Right lobe of liver (tissue), 6 donors: ENCODE measurements around the gene FOSB. TPM values are rescaled to one million over a fixed set of nuclear protein-coding genes. Genes with fewer than 3 reads are reported as not detected.

Experiments
- ATAC-seq, 4 donors: fragments of 200-7000 bp; cut with Tn5 transposase; one replicate each; pipeline ENCODE4 v1.9.1; 2020; ENCODE audit warnings: mild to moderate bottlenecking in 4 of 4, moderate library complexity in 4 of 4
- DNase-seq, 3 donors: peaks; one replicate each; pipeline ENCODE4 v3.0.0-alpha.2; 2020
- H3K27ac ChIP-seq, 3 donors: fragments of 200-600 bp; one replicate each; pipeline ENCODE4 v1.8.0; 2022
- H3K27me3 ChIP-seq, 2 donors: fragments of 200-600 bp; one replicate each; pipeline ENCODE4 v1.8.0; 2022
- H3K36me3 ChIP-seq, 4 donors: fragments of 200-600 bp; sonication (generic) in 1 of 4; one replicate each; pipeline versions ENCODE4 v1.5.1 to v1.8.0; 2017 to 2022; ENCODE audit warnings: control low read depth in 1 of 4
- H3K4me1 ChIP-seq, 4 donors: fragments of 200-600 bp; sonication (generic) in 1 of 4; one replicate each; pipeline versions ENCODE4 v1.5.1 to v1.8.0; 2017 to 2022; ENCODE audit warnings: control low read depth in 1 of 4
- H3K4me3 ChIP-seq, 3 donors: fragments of 200-600 bp; one replicate each; pipeline ENCODE4 v1.8.0; 2022
- H3K9me3 ChIP-seq, 4 donors: fragments of 200-600 bp; sonication (generic) in 1 of 4; one replicate each; pipeline versions ENCODE4 v1.5.1 to v1.8.0; 2017 to 2022; ENCODE audit warnings: control low read depth in 1 of 4
- POLR2A ChIP-seq: fragments of 450-650 bp; IDR thresholded peaks from one replicate; pipeline ENCODE4 v1.6.1; 2017; ENCODE audit warnings: antibody characterized with exemption, mild to moderate bottlenecking
- WGBS: methylation state at CpG from one replicate; pipeline ENCODE4 v1.1.6; 2018; ENCODE audit warnings: low coverage, low lambda C conversion rate; ENCODE audit not compliant: insufficient coverage; ENCODE audit errors: missing lambda C conversion rate; 5-methylcytosine and 5-hydroxymethylcytosine counted together
- intact Hi-C, 2 donors: fragments of 100-400 bp; cut with DNase I; formaldehyde crosslinking; loops; one replicate each; pipeline versions ENCODE4 v1.11.2 to v1.14.1; 2022
- total RNA-seq, 6 experiments: library from RNA; depleted of rRNA in 2 of 6; stranded (reverse); fragments of >200 nt in 2 of 6; fragmentation: NEBNext Ultra II Directional in 3 of 6; extraction: Animal tissue kit (Norgen Biotek cat#: 25700) in 3 of 6; gene quantifications; one replicate each; pipeline versions ENCODE4 v1.1.0 to v1.2.4, GENCODE V29; 2016 to 2023
- TF ChIP-seq, protein P1 (sequence below), 4 donors: fragments of 200-600 bp in 3 of 4; fragments of 450-650 bp in 1 of 4; IDR thresholded peaks; one replicate each; pipeline versions ENCODE4 v1.5.1 to v1.8.0; 2016 to 2022; ENCODE audit warnings: antibody characterized with exemption in 4 of 4, mild to moderate bottlenecking in 2 of 4
- donor health status: DM: no; HTN: yes; CAD: no.
- donor health status: DM: no; HTN: no; CAD: no.
- donor health status: DM: no; HTN: no; CAD: no.
- donor health status: DM: no; HTN: yes; CAD: no.
- donor health status: DM: no; HTN: yes; CAD: no.

Gene FOSB
- total RNA-seq, 6 experiments from 2014 or later: 0.19 to 1.2 (median 0.44) TPM

DNA sequence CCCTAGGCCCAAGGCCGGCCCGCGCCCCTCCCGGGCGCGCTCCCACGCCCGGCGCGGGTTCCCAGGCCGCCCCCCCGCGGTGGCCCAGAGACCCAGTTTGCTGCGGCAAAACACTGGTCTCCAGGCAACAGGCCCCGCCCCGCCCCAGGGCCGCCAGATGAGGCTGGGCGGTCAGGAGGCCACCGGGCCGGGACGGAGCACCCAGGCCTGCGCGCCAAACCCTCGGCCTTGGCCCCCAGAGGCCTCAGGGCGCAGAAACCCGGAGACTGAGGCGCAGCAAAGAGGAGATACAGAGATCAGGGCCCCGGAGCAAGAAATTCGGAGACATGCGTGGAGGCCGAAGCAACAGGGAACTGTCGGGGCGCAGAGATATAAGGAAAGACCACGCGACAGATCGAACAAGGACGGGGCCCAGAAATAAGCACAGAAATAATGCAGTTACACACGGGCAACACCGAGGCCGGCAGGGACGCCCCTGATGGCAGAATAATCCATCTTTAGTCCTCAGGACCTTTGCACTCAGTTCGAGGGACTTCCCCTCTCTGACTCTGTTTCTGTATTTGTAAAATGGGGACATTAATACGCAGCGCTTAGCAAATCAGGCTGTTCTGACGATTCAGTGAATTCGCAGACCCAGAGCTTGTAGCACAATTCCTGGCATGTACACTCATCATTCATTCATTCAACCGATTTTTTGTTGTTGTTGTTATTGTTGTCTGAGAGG lies 23.3 kb upstream of the FOSB start:
- DNase-seq: peak; percentile 96 to 98 (median 97)
- no peaks in the 10 kb centered on the region for H3K27me3 ChIP-seq
- no peaks in the 10 kb centered on the region for H3K36me3 ChIP-seq
- H3K4me3 ChIP-seq: peak overlapping the region; percentile 35 to 46 (median 39)
- no peaks in the 10 kb centered on the region for H3K9me3 ChIP-seq
- peak; percentile 73 to 84 (median 82) for ATAC-seq
- 7% methylated on average over 39 of the region's 47 CpGs for WGBS
- peak overlapping the region; percentile 64 to 72 (median 65) for H3K27ac ChIP-seq
- intact Hi-C loops: loop anchor here in 1 of 2 donors (5.0 kb wide), 1 partner anchor 33 kb away; no protein-coding TSS in a partner anchor
- peaks cover 0 to 13% (median 6%) of the 10 kb centered on the region in 4 donors for H3K4me1 ChIP-seq
- peak; percentile 12 for TF ChIP-seq POLR2A
- TF ChIP-seq, protein P1, sequence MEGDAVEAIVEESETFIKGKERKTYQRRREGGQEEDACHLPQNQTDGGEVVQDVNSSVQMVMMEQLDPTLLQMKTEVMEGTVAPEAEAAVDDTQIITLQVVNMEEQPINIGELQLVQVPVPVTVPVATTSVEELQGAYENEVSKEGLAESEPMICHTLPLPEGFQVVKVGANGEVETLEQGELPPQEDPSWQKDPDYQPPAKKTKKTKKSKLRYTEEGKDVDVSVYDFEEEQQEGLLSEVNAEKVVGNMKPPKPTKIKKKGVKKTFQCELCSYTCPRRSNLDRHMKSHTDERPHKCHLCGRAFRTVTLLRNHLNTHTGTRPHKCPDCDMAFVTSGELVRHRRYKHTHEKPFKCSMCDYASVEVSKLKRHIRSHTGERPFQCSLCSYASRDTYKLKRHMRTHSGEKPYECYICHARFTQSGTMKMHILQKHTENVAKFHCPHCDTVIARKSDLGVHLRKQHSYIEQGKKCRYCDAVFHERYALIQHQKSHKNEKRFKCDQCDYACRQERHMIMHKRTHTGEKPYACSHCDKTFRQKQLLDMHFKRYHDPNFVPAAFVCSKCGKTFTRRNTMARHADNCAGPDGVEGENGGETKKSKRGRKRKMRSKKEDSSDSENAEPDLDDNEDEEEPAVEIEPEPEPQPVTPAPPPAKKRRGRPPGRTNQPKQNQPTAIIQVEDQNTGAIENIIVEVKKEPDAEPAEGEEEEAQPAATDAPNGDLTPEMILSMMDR (IDR thresholded peaks at IDR 0.05): no peak

GRCh38 chr19:45445139-45445538 lies 22.7 kb upstream of the FOSB start:
- 83% methylated on average over 4 of the region's 4 CpGs for WGBS
- no peak for DNase-seq
- intact Hi-C loops: no loop called here
- ATAC-seq: no peak
- H3K9me3 ChIP-seq: no peaks in the 10 kb centered on the region
- no peak overlapping the region for H3K27ac ChIP-seq
- no peak for TF ChIP-seq POLR2A
- TF ChIP-seq, protein P1 (IDR thresholded peaks at IDR 0.05): no peak
- no peaks in the 10 kb centered on the region for H3K36me3 ChIP-seq
- H3K4me1 ChIP-seq: peaks cover 0 to 13% (median 6%) of the 10 kb centered on the region in 4 donors
- H3K4me3 ChIP-seq: no peak overlapping the region
- H3K27me3 ChIP-seq: no peaks in the 10 kb centered on the region

- Histone ChIP-seq H3K27ac (no peak overlapping the region), H3K9me3 (no peaks in the 10 kb centered on the region), H3K4me1 (peaks cover 0 to 13% (median 8%) of the 10 kb centered on the region in 4 donors), H3K27me3 (no peaks in the 10 kb centered on the region), H3K4me3 (no peak overlapping the region), H3K36me3 (no peaks in the 10 kb centered on the region)
- intact Hi-C loops: no loop called here
- WGBS: 0% methylated on average over 1 of the region's 6 CpGs
- ATAC-seq (no peak), DNase-seq (no peak)
- TF ChIP-seq POLR2A: no peak
- TF ChIP-seq, protein P1 (IDR thresholded peaks at IDR 0.05): peak in 3 of 4 donors; percentile 37 to 43 (median 38)
Measured at GRCh38 chr19:45446295-45446694, 21.5 kb upstream of the FOSB start.

DNA sequence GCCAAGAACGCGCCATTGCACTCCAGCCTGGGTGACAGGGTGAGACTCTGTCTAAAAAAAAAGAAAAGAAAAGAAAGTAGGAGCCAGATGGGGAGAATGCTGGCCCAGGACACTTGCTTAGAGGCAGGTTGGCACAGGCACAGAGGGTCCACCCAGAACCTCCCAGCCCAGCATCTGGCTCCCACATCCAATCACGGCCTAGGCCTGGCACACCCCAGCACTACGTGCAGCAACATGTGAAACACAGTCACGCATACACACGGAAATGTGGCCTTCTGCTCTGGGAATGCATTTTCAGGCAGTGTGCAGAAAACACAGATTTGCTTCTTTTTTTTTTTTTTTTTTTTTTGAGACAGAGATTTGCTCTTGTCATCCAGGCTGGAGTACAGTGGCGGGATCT lies 20.9 kb upstream of the FOSB start:
- intact Hi-C loops: no loop called here
- DNase-seq (no peak), ATAC-seq (no peak)
- Histone ChIP-seq H3K36me3 (no peaks in the 10 kb centered on the region), H3K27me3 (no peaks in the 10 kb centered on the region), H3K4me1 (peaks cover 0 to 13% (median 8%) of the 10 kb centered on the region in 4 donors), H3K9me3 (no peaks in the 10 kb centered on the region), H3K4me3 (no peak overlapping the region), H3K27ac (no peak overlapping the region)
- TF ChIP-seq, protein P1 (IDR thresholded peaks at IDR 0.05): no peak
- no peak for TF ChIP-seq POLR2A
- 85% methylated on average over 3 of the region's 7 CpGs for WGBS
